Activated CD4-positive, alpha-beta T cell treated with anti-CD3 and anti-CD28 coated beads, Interleukin-2, amount 10 ng/mL, durations not matched to agents 24 days and 14 days (primary cell): ENCODE data around the gene ZCCHC24. TPM values are rescaled to one million over a fixed set of nuclear protein-coding genes. Genes with fewer than 3 reads are reported as not detected.

Experiments
- DNase-seq: peaks from one replicate; pipeline ENCODE4 v3.0.0; 2022
- H3K27ac Mint-ChIP-seq: one replicate; pipeline ENCODE4 v1.8.0; 2022; ENCODE audit warnings: mild to moderate bottlenecking, mixed read lengths
- H3K27me3 Mint-ChIP-seq: one replicate; pipeline ENCODE4 v1.8.0; 2022; ENCODE audit warnings: mixed read lengths
- H3K36me3 Mint-ChIP-seq: one replicate; pipeline ENCODE4 v1.8.0; 2022; ENCODE audit warnings: low read depth, mild to moderate bottlenecking, mixed read lengths
- H3K4me1 Mint-ChIP-seq: one replicate; pipeline ENCODE4 v1.8.0; 2021; ENCODE audit warnings: mixed read lengths
- H3K4me3 Mint-ChIP-seq: one replicate; pipeline ENCODE4 v1.8.0; 2022; ENCODE audit warnings: mild to moderate bottlenecking, moderate library complexity, mixed read lengths
- H3K9me3 Mint-ChIP-seq: one replicate; pipeline ENCODE4 v1.8.0; 2021; ENCODE audit warnings: mixed read lengths
- intact Hi-C: fragments of 100-400 bp; cut with micrococcal nuclease; formaldehyde crosslinking; loops from one replicate; pipeline ENCODE4 v1.15.1; 2023
- total RNA-seq: library from RNA; stranded (reverse); gene quantifications from 2 replicates; pipeline ENCODE4 v1.2.3, GENCODE V29; 2022

Gene ZCCHC24
- total RNA-seq, 1 donor from 2014 or later, result 1.4 TPM

GRCh38 chr10:79424221-79425073 lies 21.0 kb downstream of the ZCCHC24 start:
- no peak for DNase-seq
- Mint-ChIP-seq H3K9me3 (no peaks in the 10 kb centered on the region), H3K27me3 (peaks cover 18% of the 10 kb centered on the region), H3K36me3 (no peaks in the 10 kb centered on the region), H3K4me3 (no peak overlapping the region), H3K4me1 (no peaks in the 10 kb centered on the region), H3K27ac (no peak overlapping the region)
- intact Hi-C loops, result no loop called here

- no peak overlapping the region for H3K27ac Mint-ChIP-seq
- H3K4me1 Mint-ChIP-seq, result no peaks in the 10 kb centered on the region
- H3K27me3 Mint-ChIP-seq, result peaks cover 5% of the 10 kb centered on the region
- no peak for DNase-seq
- intact Hi-C loops, result no loop called here
- no peaks in the 10 kb centered on the region for H3K9me3 Mint-ChIP-seq
- H3K4me3 Mint-ChIP-seq, result no peak overlapping the region
- no peaks in the 10 kb centered on the region for H3K36me3 Mint-ChIP-seq
Measured at GRCh38 chr10:79422178-79422892, 23.1 kb downstream of the ZCCHC24 start.

- intact Hi-C loops, result no loop called here
- H3K9me3 Mint-ChIP-seq, result no peaks in the 10 kb centered on the region
- H3K27me3 Mint-ChIP-seq, result peaks cover 3% of the 10 kb centered on the region
- DNase-seq, result no peak
- no peak overlapping the region for H3K27ac Mint-ChIP-seq
- no peak overlapping the region for H3K4me3 Mint-ChIP-seq
- no peaks in the 10 kb centered on the region for H3K36me3 Mint-ChIP-seq
- H3K4me1 Mint-ChIP-seq, result no peaks in the 10 kb centered on the region
Measured at GRCh38 chr10:79420974-79421688, 24.3 kb downstream of the ZCCHC24 start.

DNA sequence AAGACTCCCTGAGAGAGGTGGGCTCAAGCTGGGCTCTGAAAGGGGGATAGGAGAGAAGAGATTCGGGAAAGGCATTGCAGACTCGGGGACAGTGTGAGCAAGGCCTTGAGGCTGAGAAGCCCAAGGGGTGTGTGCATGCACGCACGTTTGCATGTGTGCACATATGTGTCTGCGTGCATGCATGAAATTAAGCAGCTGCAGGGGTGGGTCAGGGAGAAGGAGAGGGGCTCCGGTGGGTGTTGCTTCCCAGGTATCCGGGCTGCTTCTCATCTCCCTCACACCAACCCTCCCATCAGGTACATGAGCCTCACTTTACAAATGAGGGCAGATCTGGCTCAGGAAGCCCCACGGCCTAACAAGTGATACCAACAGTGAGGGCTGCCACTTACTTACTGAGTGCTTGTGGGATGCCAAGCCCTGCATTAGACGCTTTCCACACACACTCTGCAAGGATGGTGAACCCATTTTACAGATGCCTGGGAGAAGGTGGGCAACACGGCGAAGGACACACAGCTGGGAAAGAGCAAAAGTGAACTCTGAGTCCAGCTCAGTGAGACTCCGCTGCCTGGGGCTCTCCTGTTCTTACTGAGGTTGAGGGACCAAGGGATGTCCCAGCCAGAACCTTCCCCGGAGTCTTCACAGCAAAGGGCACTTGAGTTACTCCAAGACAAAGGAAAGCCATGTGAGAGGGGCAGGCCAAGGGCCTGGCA lies 26.4 kb downstream of the ZCCHC24 start:
- Mint-ChIP-seq H3K27ac (no peak overlapping the region), H3K4me3 (no peak overlapping the region), H3K27me3 (no peaks in the 10 kb centered on the region), H3K9me3 (no peaks in the 10 kb centered on the region), H3K36me3 (no peaks in the 10 kb centered on the region), H3K4me1 (no peaks in the 10 kb centered on the region)
- intact Hi-C loops, result no loop called here
- no peak for DNase-seq

DNA sequence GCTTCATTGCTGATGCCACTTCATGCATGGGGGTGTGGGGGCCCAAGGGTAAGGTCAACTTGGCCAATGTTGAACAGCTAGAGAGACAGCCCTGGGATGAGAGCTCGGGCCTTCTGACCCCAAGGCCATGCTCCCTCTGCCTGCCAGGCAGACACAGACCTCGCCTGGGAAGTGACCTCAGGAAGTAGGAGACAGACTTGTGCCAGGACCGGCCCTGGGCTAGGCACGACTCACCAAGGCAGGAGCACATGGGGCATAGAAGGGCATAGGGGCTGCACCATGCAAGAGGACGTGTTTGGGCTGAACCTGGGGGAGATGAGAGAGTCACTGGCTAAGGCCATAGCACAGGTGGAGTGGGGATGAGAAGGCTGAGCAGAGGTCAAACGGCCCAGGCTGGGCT lies 27.1 kb downstream of the ZCCHC24 start:
- no peak for DNase-seq
- Mint-ChIP-seq H3K4me1 (peaks cover 2% of the 10 kb centered on the region), H3K36me3 (no peaks in the 10 kb centered on the region), H3K9me3 (no peaks in the 10 kb centered on the region), H3K27me3 (no peaks in the 10 kb centered on the region), H3K27ac (no peak overlapping the region), H3K4me3 (no peak overlapping the region)
- intact Hi-C loops, result no loop called here

- H3K9me3 Mint-ChIP-seq, result no peaks in the 10 kb centered on the region
- H3K27me3 Mint-ChIP-seq, result no peaks in the 10 kb centered on the region
- intact Hi-C loops, result no loop called here
- peaks cover 6% of the 10 kb centered on the region for H3K4me1 Mint-ChIP-seq
- no peak for DNase-seq
- H3K27ac Mint-ChIP-seq, result no peak overlapping the region
- no peaks in the 10 kb centered on the region for H3K36me3 Mint-ChIP-seq
- H3K4me3 Mint-ChIP-seq, result no peak overlapping the region
Measured at GRCh38 chr10:79417731-79418130, 27.7 kb downstream of the ZCCHC24 start.

DNA sequence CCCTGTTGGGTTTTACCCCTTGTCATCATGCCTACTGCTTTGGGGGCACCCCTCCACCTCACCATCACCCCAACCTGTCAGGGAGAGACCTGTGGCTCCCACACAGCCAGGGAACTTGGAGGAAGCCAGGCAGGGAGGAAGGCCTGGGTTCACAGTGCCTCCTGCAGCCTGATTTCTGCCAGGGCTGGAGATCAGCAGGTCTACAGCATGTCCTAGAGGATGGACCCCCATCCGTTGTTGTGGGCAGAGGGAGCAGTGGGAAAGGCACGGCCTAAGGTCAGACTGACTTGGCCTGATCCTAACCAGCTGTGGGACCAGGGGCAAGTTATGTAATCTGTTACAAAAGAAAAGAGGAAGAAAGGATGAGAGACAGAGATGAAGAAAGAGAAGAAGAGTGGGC lies 28.2 kb downstream of the ZCCHC24 start:
- Mint-ChIP-seq H3K4me3 (no peak overlapping the region), H3K27ac (no peak overlapping the region), H3K27me3 (no peaks in the 10 kb centered on the region), H3K4me1 (peaks cover 6% of the 10 kb centered on the region), H3K36me3 (no peaks in the 10 kb centered on the region), H3K9me3 (no peaks in the 10 kb centered on the region)
- DNase-seq, result no peak
- intact Hi-C loops, result no loop called here

DNA sequence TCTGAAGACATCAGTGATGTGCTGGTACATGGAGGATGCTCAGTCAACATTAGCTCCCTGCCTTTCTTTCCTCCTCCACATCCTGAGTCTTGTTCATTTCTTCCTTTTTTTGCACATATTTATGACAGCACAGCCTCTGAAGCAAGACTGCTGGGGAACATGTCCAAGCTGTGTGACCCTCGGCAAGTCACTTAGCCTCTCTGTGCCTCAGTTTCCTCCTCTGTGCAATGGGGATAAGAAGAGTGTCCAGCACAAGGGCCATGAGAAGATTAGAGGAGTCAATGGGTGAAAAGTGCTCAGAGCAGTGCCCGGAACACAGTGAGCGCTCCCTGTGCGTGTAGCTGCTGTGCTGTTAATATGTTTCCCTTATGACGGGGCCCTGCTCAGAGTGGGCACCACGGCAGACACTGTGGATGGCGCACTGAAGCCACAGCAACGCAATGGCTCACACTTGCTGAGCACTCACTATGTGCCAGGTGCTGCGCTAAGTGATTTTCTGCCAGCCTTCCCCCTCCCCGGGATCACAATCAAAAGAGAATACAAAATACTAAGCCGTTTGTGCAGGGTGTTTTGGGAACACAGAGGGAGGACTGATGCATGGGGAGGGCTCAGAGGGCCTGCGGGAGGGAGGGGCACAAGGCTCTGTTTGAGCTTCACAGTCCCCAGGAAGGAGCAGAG lies 28.7 kb downstream of the ZCCHC24 start:
- intact Hi-C loops, result no loop called here
- Mint-ChIP-seq H3K4me3 (no peak overlapping the region), H3K36me3 (no peaks in the 10 kb centered on the region), H3K9me3 (no peaks in the 10 kb centered on the region), H3K4me1 (peaks cover 6% of the 10 kb centered on the region), H3K27ac (no peak overlapping the region), H3K27me3 (no peaks in the 10 kb centered on the region)
- DNase-seq, result no peak

DNA sequence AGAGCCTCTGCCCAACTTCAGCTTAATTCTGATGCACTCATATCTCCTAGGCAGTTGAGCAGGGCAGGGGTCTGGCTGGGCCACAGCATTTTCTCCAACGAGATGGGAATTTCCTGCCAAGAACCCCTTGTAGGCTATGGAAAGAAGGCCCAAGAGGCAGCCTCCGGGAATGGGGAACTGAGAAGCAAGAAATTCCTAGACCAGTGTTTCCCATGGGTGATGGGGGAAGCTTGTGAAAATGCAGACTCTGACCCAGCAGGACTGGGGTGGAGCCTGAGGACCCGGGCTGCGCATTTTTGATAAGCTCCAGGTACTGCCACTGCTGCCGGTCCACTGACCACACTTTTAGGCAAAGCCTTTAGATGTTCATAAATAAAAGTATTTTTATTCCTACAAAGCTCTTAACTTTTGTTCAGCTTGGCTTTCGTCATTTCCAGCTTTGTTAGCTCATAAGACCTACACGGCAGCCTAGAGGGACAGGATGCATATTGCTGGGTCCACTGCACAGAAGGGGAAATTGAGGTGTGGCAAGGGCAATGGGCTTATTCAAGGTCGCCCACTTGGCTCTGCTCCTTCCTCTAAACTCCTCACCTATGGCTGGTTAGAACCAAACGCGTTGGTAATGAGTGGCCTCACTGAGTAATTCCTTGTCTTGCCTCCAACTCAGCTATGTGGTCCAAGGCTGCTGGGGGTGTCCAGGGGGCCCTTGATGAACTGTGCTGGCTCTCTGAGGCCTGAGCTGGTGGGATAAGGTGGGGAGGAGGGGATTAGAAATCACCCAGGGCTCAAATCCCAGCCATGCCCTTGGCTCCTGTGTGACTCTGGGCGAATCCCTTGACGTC lies 29.5 kb downstream of the ZCCHC24 start:
- Mint-ChIP-seq H3K4me3 (no peak overlapping the region), H3K27me3 (no peaks in the 10 kb centered on the region), H3K9me3 (no peaks in the 10 kb centered on the region), H3K36me3 (no peaks in the 10 kb centered on the region), H3K27ac (no peak overlapping the region), H3K4me1 (peaks cover 6% of the 10 kb centered on the region)
- no peak for DNase-seq
- intact Hi-C loops, result no loop called here

DNA sequence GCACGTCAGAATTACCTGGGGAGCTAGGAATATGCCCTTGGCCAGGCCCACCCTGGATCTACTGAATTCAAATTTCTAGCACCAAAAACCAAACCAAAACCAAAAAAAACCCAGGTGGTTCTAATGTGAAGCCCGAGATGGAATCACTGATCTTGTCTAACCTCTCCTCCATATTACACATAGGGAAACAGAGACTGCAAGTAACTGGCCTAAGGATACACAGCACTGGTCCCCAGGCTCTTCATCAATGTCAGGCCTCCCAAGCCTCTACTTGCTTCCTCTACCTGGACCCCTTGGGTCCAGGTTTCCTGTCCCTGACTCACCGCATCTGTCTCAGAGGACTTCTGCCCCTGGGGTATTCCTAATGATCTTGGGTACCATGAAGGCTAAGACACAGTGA lies 30.7 kb downstream of the ZCCHC24 start:
- no peaks in the 10 kb centered on the region for H3K36me3 Mint-ChIP-seq
- no peak for DNase-seq
- no peaks in the 10 kb centered on the region for H3K27me3 Mint-ChIP-seq
- H3K27ac Mint-ChIP-seq, result no peak overlapping the region
- intact Hi-C loops, result no loop called here
- no peak overlapping the region for H3K4me3 Mint-ChIP-seq
- peaks cover 6% of the 10 kb centered on the region for H3K4me1 Mint-ChIP-seq
- no peaks in the 10 kb centered on the region for H3K9me3 Mint-ChIP-seq

DNA sequence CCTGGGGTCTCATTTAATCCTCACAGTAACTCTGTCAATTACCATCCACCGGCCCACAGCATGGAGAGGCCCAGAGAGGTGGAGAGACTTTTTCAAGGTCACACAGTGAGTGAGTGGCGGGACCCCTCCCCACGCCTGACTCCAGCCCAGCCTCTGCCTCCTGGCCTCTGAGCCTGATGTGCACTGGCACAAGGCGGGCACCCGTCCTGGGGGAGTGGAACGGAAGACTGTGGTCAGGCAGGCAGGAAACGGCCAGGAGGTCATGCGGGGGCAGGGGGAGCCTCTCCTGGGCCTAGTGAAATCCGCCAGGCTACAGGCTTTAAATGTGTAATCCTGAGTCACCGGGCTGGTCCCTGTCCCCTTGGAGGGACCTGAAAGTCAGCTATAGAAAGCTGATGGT lies 32.2 kb downstream of the ZCCHC24 start:
- no peaks in the 10 kb centered on the region for H3K9me3 Mint-ChIP-seq
- no peaks in the 10 kb centered on the region for H3K27me3 Mint-ChIP-seq
- peak overlapping the region; percentile 32 for H3K27ac Mint-ChIP-seq
- no peaks in the 10 kb centered on the region for H3K36me3 Mint-ChIP-seq
- DNase-seq, result no peak
- peaks cover 6% of the 10 kb centered on the region for H3K4me1 Mint-ChIP-seq
- intact Hi-C loops, result no loop called here
- no peak overlapping the region for H3K4me3 Mint-ChIP-seq

- no peaks in the 10 kb centered on the region for H3K9me3 Mint-ChIP-seq
- H3K27me3 Mint-ChIP-seq, result no peaks in the 10 kb centered on the region
- H3K4me3 Mint-ChIP-seq, result no peak overlapping the region
- H3K4me1 Mint-ChIP-seq, result peaks cover 6% of the 10 kb centered on the region
- no peaks in the 10 kb centered on the region for H3K36me3 Mint-ChIP-seq
- DNase-seq, result no peak
- H3K27ac Mint-ChIP-seq, result no peak overlapping the region
- intact Hi-C loops, result no loop called here
Measured at GRCh38 chr10:79412516-79412915, 32.9 kb downstream of the ZCCHC24 start.
